K562 (cell line): Measurements from ENCODE around the gene NR2F6. TPM values are rescaled to one million over a fixed set of nuclear protein-coding genes. Genes with fewer than 3 reads are reported as not detected.
A peak's percentile ranks its signal among the peaks of the same experiment; 100 is the strongest.

ENCODE experiments used
- ARID3A ChIP-seq: IDR thresholded peaks from 2 replicates; pipeline ENCODE4 v1.6.1; 2012; ENCODE audit warnings: low read depth, low read length, improper control_type of control experiment, borderline replicate concordance
- ARID3B ChIP-seq: fragments of 250-450 bp; sonication (Bioruptor Pico); IDR thresholded peaks from 2 replicates; pipeline ENCODE4 v1.4.0; 2020; ENCODE audit warnings: borderline replicate concordance
- HNRNPH1 ChIP-seq: fragments of 200-400 bp; formaldehyde crosslinking; optimal IDR thresholded peaks from 2 replicates; pipeline ENCODE3; 2017; ENCODE audit warnings: low read depth, mild to moderate bottlenecking, low read length, moderate library complexity
- ILK ChIP-seq: fragments of 450-650 bp; IDR thresholded peaks from 2 replicates; pipeline ENCODE4 v1.6.1; 2016; ENCODE audit warnings: missing genetic modification characterization, low read depth, mild to moderate bottlenecking, missing compliant biosample characterization, moderate library complexity, borderline replicate concordance
- IRF2 ChIP-seq: sonication (generic); formaldehyde crosslinking; IDR thresholded peaks from 2 replicates; pipeline ENCODE4 v1.8.1; 2022; ENCODE audit warnings: mild to moderate bottlenecking, missing genetic modification reagents
- JUN ChIP-seq, 2 experiments: sonication (generic) in 1 of 2; formaldehyde crosslinking in 1 of 2; IDR thresholded peaks; 2 replicates each; pipeline versions ENCODE4 v1.6.1 to v1.8.0; 2012 to 2022; ENCODE audit warnings: borderline replicate concordance in 2 of 2, mild to moderate bottlenecking in 2 of 2, improper control_type of control experiment in 1 of 2, low read depth in 1 of 2, low read length in 1 of 2, missing genetic modification reagents in 1 of 2
- KHSRP ChIP-seq: fragments of 450-650 bp; IDR thresholded peaks from 2 replicates; pipeline ENCODE4 v1.6.1; 2017
- LARP7 ChIP-seq: fragments of 450-650 bp; IDR thresholded peaks from 2 replicates; pipeline ENCODE4 v1.6.1; 2016
- SNAPC5 ChIP-seq: fragments of 250-450 bp; sonication (Bioruptor Pico); IDR thresholded peaks from 2 replicates; pipeline ENCODE4 v1.8.0; 2021; ENCODE audit warnings: moderate library complexity, mild to moderate bottlenecking, inconsistent platforms
- THRA ChIP-seq: fragments of 450-650 bp; IDR thresholded peaks from 2 replicates; pipeline ENCODE4 v1.6.1; 2017; ENCODE audit warnings: mild to moderate bottlenecking, moderate library complexity
- VEZF1 ChIP-seq: fragments of 200-800 bp; sonication (Bioruptor generic); IDR thresholded peaks from 2 replicates; pipeline ENCODE4 v1.6.1; 2017; ENCODE audit warnings: missing genetic modification characterization, missing compliant biosample characterization
- ZKSCAN8 ChIP-seq: fragments of 200-800 bp; sonication (Bioruptor generic); IDR thresholded peaks from 2 replicates; pipeline ENCODE4 v1.6.1; 2016; ENCODE audit warnings: missing genetic modification characterization, missing compliant biosample characterization
- ZNF197 ChIP-seq: fragments of 200-800 bp; sonication (Bioruptor generic); IDR thresholded peaks from 2 replicates; pipeline ENCODE4 v1.6.1; 2016; ENCODE audit warnings: low read depth, missing genetic modification characterization, missing compliant biosample characterization
- ZNF277 ChIP-seq: fragments of 250-450 bp; sonication (Bioruptor Pico); IDR thresholded peaks from 2 replicates; pipeline ENCODE4 v1.8.0; 2022; ENCODE audit warnings: inconsistent platforms, mild to moderate bottlenecking, moderate library complexity, borderline replicate concordance
- ZNF398 ChIP-seq: fragments of 250-450 bp; sonication (Bioruptor Pico); IDR thresholded peaks from 2 replicates; pipeline ENCODE4 v1.8.0; 2021; ENCODE audit warnings: moderate library complexity, mild to moderate bottlenecking, inconsistent platforms
- ZNF584 ChIP-seq: fragments of 200-800 bp; sonication (Bioruptor generic); IDR thresholded peaks from 2 replicates; pipeline ENCODE4 v1.6.1; 2016; ENCODE audit warnings: low read depth, mild to moderate bottlenecking, missing genetic modification characterization, missing compliant biosample characterization
- polyA plus RNA-seq, 8 experiments: library from polyadenylated mRNA; depleted of rRNA in 4 of 8; stranded (reverse) in 5 of 8; unstranded in 3 of 8; fragments of >200 nt; fragmentation: Nextera tagmentation in 2 of 8; fragmentation: Illumina TruSeq in 1 of 8; extraction: Ambion mirVana in 2 of 8; extraction: Trizol in 1 of 8; gene quantifications; 2 replicates each; pipeline versions ENCODE4 v1.2.1 to v1.2.3, GENCODE V29; 2011 to 2014; ENCODE audit warnings: inconsistent platforms in 1 of 8, missing spikeins in 1 of 8
- total RNA-seq, 7 experiments: library from RNA; depleted of rRNA in 6 of 7; stranded (reverse); fragments of >200 nt in 6 of 7; fragmentation: Illumina TruSeq in 2 of 7; extraction: Trizol in 2 of 7; gene quantifications; 2 replicates each; pipeline versions ENCODE4 v1.2.1 to v1.2.3, GENCODE V29; 2011 to 2021; ENCODE audit warnings: low replicate concordance in 1 of 7

NR2F6 gene
- total and polyA plus RNA-seq, 9 of the 15 experiments (the other 6 are each of a cell fraction or from before 2014, with no cell fraction given): 0.76 to 97.5 (median 18.8) TPM

GRCh38 chr19:17266975-17267788 lies 21.5 kb upstream of the NR2F6 start, which contains the start of gene BABAM1 (continued):
- TF ChIP-seq THRA (no peak), KHSRP (no peak), ZNF398 (CRISPR knock-in tag) (no peak), ILK (tag) (no peak), ZNF277 (peak; percentile 16; the same call in 1 of the 2 replicates), ARID3B (no peak), HNRNPH1 (no peak), SNAPC5 (CRISPR knock-in tag) (no peak), ZNF197 (CRISPR knock-in tag) (peak; percentile 91), ZKSCAN8 (peak; percentile 96), VEZF1 (peak; percentile 82), LARP7 (no peak), IRF2 (no peak), ZNF584 (peak; percentile 97), JUN (IDR thresholded peaks at IDR 0.05; ENCODE audit: borderline replicate concordance, low read depth, low read length) (no peak), JUN (CRISPR knock-in tag; IDR thresholded peaks at IDR 0.05; ENCODE audit: borderline replicate concordance) (no peak), ARID3A (0 out of 2 replicates have a peak, but pooled peaks have one; percentile 23)
